ENCODE measurements around the gene ANGEL2.

The ANGEL2 gene

DNA sequence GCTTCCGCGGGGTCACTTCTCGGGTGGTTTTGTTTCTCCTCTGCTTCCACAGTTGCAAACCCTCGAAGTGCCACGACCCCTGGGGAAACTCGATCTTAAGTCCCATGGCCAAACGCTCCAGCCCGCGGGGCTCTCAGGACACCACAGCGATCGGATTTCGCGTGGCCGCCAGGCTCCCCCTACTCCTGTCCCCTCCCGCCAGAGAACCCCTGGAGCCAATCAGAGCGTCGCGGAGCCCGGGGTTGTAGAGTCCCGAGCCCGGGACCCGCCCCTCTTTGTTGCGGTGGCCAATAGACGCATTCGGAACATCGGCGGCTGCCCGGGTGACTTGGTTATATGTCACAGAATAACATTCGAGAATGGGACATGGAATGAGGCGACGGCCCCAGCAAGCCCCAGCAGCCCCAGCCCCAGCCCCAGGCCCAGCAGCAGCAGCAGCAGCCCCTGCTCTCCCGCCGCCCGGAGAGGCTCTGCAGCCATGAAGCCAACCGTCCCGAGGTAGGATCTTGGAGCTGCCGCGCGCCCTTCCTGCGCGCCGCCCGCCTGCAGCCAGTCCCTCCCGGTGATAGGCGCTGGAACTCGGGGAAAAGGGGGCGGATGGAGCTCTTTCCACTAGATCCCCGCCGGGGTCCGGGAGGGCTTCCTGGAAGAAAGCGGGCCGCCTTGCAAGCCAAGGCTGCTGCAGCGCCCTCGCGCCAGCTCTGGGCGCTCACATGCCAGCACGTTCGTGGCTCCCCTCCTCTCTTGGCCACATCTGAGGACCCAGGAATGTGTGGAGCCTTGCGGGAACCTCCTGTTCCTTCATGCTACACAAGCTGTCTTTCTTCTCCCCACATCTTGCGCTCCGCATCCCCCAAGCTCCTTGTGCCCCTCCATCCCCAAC, 65.2 kb downstream of the ANGEL2 start, which contains the start of gene VASH2:
Gene VASH2 (plus strand): TSS at position 299 of the 883 bp plus-strand sequence. CDS start 1,002 bp downstream, outside the sequence.
- peak; percentile 36 to 42 for DNase-seq

DNA sequence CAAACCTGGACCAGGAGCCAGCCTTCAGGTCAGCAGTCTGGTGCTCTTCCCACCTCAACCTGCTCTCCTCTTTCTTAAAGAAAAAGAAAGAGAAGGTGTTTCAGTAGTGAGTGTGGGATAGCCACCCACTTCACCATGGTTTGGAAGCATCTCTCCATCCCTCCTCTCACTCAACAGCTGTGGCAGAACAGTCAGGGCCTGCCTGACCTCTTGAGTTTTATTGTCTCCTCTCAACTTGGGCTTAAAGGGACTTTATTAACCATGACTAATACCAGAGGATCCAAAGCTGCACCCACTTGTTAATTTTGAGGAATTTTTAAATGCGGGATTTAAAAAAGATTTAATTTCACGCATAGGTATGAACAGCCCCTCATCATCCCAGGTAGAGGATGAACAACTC, 65.9 kb downstream of the ANGEL2 start:
- no peak for DNase-seq

DNA sequence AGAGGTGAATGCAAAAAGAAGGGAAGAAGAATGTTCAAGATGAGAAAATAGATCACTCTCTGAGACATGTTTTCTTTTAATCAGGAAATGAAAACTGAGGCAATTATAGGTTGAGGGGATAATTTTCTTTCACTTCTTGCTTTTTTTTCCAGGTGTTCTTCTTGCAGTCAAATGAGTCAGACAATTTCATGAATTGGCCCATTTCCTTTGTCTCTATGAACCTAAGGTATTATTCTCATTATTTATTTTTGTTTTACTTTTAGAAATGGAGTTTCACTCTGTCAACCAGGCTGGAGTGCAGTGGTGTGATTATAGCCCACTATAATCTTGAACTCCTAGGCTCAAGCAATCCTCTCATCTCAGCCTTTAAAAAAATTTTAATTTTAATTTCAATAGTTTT, 68.8 kb downstream of the ANGEL2 start:
- no peak for DNase-seq

DNA sequence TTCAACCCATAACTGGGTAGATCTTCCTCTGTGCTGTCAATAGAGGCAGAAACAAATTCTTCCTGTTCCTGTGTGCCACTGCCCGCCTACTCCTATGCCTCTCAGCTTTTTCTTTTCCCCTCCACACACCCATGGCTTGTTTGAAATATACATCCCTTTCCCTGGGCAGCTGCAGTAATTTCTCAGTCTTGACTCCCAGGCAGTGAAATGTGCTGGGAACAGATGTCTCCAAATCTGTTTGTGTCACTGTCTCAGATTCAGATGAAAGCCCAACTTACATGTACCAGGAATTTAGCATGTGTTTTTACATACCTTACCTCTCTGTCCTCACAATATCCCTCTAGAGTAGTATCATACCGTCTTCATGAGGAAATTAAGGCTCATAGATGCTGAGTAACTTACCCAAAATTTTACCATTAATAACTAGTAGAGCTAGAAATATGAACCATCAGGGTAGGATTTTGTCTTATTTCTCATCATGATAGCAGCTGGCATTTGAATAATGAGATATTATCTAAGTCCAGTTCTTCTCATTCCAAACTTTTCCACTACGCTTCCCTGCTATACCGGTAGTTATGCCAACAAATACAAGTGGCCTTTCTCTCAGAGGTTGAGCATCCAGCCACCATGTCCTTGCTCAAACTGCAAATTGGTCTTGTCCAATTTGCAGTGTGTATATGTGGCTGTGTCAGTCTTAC, 70.1 kb downstream of the ANGEL2 start:
- DNase-seq: no peak

DNA sequence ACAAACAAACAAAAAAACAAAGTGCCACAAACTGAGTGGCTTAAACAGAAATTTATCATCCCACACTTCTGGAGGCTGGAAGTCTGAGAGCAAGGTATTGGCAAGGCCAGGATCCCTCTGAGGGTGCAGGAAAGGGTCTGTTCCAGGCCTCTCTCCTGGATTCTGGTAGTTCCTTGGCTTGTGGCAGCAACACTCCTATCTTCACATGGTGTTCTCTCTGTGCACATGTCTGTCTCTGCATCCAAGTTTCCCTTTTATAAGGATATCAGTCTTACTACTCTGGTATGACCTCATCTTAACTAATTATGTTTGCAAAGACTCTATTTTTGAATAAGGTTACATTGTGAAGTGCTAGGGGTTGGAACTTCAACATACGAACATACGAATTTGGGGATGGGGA, 70.6 kb downstream of the ANGEL2 start:
- DNase-seq: no peak

DNA sequence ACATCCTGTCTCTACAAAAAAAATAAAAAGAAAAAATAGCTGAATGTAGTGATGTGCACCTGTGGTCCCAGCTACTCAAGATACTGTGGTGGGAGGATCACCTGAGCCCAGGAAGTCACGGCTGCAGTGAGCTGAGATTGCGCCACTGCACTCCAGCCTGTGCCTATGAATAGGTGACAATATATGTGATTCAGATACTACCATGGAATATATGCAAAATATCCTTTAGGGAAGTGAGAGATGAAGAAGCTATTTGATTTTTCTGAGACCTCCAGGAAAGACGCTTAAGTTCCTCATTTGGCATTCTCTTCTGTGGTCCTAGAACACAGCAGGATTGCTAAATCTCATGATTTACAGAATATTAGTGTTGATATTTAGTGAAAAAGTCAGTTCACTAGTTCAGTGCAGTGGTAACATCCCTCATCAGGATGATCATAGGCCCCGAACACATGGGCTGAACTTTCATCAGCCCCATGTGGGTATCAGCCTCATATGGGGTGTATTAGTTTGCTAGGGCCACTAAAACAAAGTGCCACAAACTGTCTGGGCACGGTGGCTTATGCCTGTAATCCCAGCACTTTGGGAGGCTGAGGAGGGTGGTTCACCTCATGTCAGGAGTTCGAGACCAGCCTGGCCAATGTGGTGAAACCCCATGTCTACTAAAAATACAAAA, 71.3 kb downstream of the ANGEL2 start:
- no peak for DNase-seq

DNA sequence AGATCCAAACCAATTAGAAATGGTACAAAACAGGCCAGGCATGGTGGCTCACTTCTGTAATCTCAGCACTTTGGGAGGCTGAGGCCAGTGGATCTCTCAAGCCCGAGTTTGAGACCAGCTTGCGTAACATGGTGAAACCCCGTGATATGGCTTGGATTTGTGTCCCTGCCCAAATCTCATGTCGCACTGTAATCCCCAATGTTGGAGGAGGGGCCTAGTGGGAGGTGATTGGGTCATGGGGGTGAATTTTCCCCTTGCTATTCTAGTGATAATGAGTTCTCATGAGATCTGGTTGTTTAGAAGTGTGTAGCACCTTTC, 72.3 kb downstream of the ANGEL2 start:
- no peak for DNase-seq

DNA sequence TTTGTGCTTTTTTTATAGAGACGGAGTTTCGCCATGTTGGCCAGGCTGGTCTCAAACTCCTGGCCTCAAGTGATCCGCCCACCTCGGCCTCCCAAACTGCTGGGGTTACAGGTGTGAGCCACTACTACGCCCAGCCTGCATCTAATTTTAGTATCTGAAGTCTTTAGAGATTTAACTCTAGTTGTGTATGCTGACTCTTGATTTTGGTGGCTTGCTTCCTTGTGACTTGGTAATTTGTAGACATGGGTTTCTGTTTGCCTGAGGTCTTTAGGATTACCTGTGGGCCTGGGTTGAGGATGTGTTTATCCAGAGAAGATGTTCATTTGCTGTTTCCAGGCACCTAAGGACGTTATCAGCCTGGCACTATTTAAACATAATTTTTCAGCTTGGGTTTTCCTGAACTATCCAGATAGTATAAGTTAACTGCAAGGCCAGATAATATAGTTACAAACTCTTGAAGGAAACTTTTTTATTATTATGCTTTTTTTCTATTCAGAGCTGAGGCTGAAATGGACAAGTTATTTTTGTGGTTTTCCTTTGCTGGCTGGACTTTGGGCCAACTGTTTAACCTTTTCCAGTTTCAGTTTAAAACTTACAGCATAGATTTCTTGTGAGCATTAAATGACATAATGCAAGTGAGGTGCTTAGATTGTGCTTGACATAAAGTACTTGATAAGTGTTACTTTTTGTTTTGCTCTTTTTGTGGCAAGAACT, 72.8 kb downstream of the ANGEL2 start:
- no peak for DNase-seq

Data from activated CD4-positive, alpha-beta T cell treated with anti-CD3 and anti-CD28 coated beads for 4 hours (primary cell).